Middle frontal gyrus (tissue), 1 donor: Measurements from ENCODE around the gene EIF4G3.
"Not testable (repeated sequence)": the region's sequence is repeated elsewhere in the genome, so short reads cannot be mapped to it uniquely, and the experiment has no call there.

Experiments used
- DNase-seq: peaks from one replicate; pipeline ENCODE4 v3.0.0-alpha.2; 2015; ENCODE audit warnings: low spot score; ENCODE audit errors: extremely low spot score

EIF4G3 gene

DNA sequence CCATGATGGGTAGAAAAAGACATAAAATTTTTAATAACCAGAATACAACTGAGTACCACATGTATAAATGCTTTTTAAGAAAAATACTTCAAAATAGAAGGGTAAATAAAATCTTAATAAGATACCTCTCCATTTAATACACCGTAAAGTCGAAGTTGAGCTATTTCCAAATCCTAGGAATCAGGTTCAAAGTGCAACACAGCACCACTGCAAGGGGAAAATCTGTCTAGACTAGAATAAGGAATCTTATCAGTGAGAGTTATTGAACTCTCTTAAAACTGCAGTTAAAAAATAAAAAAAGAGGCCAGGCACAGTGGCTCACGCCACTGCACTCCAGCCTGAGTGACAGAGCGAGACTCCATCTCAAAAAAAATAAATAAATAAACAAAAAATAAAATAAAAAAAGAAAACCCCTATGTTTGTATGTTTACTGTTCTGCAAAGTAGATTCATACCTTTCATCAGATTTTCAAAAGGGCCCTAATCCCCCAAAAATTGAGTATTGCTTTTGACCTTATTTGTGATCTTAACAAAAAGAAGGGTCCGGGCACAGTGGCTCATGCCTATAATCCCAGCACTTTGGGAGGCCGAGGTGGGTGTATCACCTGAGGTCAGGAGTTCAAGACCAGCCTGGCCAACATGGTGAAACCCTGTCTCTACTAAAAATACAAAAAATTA, 109.0 kb downstream of the EIF4G3 start:
- DNase-seq = no peak

DNA sequence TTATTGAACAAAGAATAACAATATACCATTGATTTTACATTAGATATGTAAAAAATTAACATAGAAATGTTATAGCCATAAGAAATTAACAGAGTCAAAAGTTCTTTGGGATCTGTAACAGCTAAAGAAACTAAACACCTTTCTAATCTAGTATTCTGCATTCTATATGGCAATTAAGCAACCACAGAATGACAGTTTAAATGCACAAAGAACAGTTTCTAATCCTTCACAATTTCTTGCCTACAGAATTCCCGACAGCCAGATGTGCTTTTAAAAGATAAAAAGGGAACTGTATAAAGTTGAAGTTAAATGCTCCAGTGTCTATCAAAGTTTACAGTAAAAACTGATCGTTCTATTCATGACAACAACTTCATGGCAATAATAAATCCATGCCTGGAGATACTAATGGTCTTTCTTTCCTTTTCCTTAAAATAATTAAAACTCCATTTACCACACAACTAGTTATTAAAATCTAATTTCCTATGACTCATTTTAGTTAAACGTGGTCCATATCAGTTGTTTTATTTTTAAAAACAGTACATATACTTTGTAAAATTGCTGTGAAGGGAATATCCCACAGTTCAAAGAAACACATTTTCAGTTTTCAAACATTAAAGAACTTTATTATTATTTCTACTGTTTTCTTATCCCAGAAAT, 110.2 kb downstream of the EIF4G3 start:
- no peak for DNase-seq

DNA sequence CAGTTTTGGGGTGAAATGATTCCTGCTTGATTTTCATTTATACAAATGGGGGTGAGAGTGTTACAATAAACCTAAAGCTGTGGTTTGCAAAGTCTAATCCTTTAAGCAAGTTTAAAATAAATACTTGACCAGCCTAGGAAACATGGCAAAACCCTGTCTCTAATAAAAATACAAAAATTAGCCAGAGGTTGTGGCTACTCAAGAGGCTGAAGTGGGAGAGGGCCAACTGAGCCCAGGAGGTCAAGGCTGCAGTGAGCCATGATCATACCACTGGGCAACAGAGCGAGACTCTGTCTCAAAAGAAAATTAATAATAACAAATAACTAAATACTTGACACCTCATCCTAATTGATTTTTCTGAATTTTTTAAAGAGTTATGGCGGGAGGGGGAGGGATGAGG, 110.8 kb downstream of the EIF4G3 start:
- no peak for DNase-seq

DNA sequence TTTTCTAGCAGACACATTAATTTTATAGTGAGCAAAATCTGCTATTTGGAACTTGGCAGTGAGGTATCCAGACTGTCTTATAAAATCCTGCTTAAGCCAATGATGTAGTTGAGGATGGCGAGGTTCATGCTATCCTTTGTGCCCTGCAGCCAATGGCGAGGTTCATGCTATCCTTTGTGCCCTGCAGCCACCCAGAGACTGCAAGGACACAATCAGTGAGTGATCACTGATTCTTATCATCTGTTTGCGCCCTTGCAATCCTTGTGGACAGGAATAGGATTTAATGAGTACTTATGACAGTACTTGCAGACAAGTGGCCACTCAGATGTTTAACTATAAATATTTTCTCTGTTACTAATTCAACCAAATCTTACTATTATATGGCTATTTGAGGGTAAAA, 112.6 kb downstream of the EIF4G3 start:
- DNase-seq = no peak

DNA sequence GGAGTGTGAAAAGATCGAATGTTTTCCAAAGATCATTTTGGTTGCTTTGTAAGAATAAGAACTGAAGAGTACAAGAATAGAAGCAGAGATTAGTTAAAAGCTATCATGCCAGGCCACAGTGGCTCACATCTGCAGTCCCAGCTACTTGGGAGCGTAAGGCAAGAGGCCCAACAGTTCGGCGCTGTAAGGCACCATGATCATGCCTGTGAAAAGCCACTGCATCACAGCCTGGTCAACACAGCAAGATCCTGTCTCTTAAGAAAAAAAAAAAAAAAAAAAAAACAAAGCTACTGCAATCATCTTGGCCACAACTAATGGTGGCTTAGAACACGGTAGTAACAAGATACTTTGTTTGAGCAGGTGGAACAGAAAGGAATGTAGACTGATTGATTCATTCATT, 116.2 kb downstream of the EIF4G3 start:
- DNase-seq = no peak

DNA sequence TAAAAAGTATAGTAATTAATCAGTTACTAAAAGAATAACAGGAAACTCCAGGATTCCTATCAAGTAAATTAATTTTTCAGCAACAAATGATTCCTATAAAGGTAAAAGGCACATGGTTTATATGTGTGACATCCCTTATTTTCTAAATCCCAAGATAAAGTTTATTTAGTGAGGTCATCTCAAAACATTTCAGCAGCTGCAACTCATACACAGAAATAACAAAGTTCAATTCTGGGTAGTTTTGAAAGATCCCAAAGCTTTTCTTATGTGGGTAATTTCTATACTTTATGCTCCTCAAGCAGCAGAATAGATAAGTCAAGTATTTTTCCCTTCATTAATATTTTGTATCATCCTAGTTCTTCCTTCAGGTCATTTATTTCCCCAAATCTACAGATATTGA, 117.7 kb downstream of the EIF4G3 start:
- DNase-seq = no peak

DNA sequence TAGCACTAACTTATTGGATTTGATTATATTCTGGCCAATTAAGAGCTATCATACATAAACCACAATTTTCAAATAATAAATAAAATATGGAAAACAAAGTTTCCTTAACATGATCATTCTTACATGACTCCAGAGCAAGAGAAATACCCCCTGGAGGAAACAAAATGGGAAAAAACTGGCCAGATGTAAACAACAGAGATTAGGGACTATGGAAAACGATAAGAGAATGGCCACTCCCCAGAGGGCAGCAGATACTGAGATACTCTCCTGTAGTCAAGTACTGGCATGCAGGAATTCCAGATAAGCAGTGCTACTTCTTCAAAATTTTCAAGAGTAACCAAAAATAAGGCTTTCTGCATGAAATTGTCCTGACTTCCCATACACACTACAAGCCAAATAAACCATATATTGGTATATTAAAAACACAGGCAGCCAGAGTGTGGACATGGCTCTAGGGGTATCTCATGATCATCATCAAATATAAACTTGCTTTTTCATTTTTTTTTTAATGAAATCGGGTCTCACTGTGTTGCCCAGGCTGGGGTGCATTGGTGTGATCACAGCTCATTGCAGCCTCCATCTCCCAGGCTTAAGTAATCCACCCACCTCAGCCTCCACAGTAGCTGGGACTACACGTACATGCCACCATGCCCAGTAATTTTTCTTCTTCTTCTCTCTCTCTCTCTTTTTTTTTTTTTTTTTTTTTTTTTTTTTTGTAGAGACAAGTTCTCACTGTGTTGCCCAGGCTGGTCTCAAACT, 118.5 kb downstream of the EIF4G3 start:
- no peak for DNase-seq

- DNase-seq = not testable (repeated sequence)
These were observed 123.3 kb downstream of the EIF4G3 start for GRCh38 chr1:21053189-21053928.

- DNase-seq = no peak
These were observed 124.7 kb downstream of the EIF4G3 start for GRCh38 chr1:21052034-21052433.

DNA sequence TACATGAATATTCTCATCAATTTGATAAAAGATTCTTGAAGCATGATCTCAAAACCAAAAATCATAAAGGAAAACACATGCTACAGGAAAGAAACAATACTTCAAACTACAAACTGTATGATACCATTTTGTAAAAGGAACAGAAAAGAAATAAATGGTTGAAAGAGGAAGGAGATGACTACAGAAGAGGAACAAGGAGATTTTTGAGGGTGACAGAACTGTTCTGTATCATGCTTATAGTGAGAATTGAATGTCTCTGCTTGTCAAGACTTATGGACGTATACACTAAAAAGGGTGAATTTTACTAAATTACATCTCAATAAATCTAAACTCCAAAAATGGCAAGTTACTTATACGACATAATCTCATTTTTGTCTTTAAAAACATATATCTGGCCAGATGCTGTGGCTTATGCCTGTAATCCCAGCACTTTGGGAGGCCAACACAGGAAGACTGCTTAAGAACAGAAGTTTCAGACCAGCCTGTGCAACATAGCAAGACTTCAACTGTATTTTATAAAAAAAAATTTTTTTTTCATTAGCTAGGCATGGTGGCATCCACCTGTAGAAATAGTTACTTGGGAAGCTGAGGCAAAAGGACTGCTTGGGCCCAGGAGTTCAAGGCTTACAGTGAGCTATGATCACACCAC, 125.4 kb downstream of the EIF4G3 start:
- no peak for DNase-seq

DNA sequence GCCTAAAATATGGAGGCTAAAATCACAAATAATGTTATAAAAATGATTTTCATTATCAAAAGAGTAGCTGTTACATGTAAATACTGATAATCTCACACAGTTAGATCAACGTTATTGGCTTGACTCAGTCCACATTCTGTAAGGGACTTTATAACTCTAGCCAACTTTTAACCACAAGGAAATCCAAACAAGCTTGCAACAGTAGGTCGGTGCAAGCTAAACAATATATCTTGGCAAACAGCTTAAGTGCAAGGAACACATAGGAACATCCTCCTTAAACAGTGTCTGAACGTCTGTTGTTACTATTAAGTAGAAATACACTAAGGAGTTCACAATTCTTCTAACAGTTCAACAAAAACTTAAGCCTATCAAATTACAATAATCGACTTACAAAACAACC, 126.7 kb downstream of the EIF4G3 start:
- no peak for DNase-seq

DNA sequence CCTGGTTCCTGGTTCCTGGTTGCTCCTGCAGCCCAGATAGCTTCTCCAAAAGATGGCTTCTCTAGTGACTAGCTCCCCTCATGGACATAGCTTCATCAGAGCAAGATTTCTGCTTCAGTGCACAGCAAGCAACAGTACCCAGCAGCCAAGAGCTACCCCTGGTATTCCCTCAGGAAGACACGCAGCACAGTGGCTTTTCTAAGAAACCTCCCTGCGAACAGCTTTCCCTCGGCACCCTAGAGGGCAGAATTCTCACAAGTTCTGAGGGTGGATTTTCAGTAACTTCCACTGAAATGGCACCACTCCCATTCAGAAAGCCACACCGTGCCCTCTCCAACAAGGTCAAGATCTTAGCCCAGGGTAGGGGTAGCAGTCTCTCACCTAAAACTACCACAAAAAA, 128.2 kb downstream of the EIF4G3 start:
- no peak for DNase-seq

- DNase-seq = no peak
These were observed 130.6 kb downstream of the EIF4G3 start for GRCh38 chr1:21046132-21046531.

GRCh38 chr1:21045351-21045750, 131.3 kb downstream of the EIF4G3 start:
- no peak for DNase-seq

GRCh38 chr1:21042929-21043605, 133.6 kb downstream of the EIF4G3 start:
- DNase-seq = no peak

GRCh38 chr1:21041541-21041940, 135.2 kb downstream of the EIF4G3 start:
- no peak for DNase-seq

DNA sequence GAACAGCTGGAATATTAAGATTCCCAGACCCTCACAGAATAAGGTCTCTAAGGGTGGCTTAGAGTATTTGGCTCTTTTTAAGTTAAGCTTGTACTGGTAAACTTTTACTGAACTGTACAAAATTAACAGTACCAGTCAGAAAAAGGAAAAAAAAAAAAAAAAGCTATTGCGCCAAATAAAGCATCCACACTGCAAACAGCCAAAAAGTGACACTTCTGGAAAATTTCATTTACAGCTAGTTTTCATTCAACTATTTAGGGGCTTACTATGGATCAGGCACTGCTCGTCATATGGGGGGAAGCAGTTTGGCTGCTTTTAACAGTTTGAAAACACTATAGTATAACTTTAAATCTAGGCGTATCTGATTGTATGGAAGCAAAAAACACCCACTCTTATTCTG, 139.6 kb downstream of the EIF4G3 start:
- DNase-seq = no peak

- no peak for DNase-seq
These were observed 140.9 kb downstream of the EIF4G3 start for GRCh38 chr1:21035794-21036193.

GRCh38 chr1:21034725-21035628, 141.7 kb downstream of the EIF4G3 start:
- DNase-seq = no peak

DNA sequence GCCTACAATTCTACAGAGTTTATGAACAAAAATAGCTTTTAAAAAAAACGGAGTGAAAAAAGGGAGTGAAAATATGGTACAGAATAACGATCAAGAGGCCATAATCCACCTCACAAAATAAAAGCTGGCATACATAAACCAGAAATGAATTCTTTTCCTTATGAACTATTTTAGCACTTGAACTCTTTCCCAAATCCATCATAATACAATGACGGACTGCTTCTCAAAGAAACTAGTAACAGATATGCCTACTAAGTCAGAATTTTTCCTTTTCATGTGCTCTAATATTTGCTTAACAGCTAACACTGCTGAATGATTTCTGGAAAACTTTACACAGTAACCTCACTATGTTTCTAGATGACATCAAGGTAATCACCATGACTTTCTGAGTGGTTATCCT, 144.0 kb downstream of the EIF4G3 start:
- DNase-seq = no peak
